Cardiac muscle cell (in vitro differentiated cells and primary cell): ENCODE measurements around the gene ACAP2. TPM values are rescaled to one million over a fixed set of nuclear protein-coding genes. Genes with fewer than 3 reads are reported as not detected.
"Not testable (repeated sequence)": the region's sequence is repeated elsewhere in the genome, so short reads cannot be mapped to it uniquely, and the experiment has no call there.

Experiments
- DNase-seq, 2 donors: peaks; one replicate each; pipeline versions ENCODE4 v3.0.0 to v3.0.0-alpha.2; 2010 to 2017; ENCODE audit warnings: low read depth in 1 of 2, low spot score in 1 of 2
- H3K27ac ChIP-seq: fragments of 200-600 bp; sonication (generic); 2 replicates; pipeline ENCODE4 v1.5.1; 2016
- H3K27me3 ChIP-seq: fragments of 200-600 bp; sonication (generic); 2 replicates; pipeline ENCODE4 v1.6.0; 2016; ENCODE audit warnings: control low read depth
- H3K36me3 ChIP-seq: fragments of 200-600 bp; sonication (generic); 2 replicates; pipeline ENCODE4 v1.5.1; 2016; ENCODE audit warnings: control low read depth
- H3K4me1 ChIP-seq: fragments of 200-600 bp; sonication (generic); 2 replicates; pipeline ENCODE4 v1.8.1; 2017; ENCODE audit warnings: low read depth, mild to moderate bottlenecking, mixed run types
- H3K4me3 ChIP-seq: fragments of 200-600 bp; sonication (generic); 2 replicates; pipeline ENCODE4 v1.5.1; 2016; ENCODE audit warnings: mild to moderate bottlenecking
- H3K9me3 ChIP-seq: fragments of 200-600 bp; sonication (generic); 2 replicates; pipeline ENCODE4 v1.5.1; 2017; ENCODE audit warnings: low read depth, mild to moderate bottlenecking, control low read depth
- polyA plus RNA-seq: library from polyadenylated mRNA; unstranded; fragments of >200 nt; fragmentation: Nextera tagmentation; extraction: Ambion mirVana; gene quantifications from 2 replicates; pipeline ENCODE4 v1.2.1, GENCODE V29; 2016
- total RNA-seq: library from RNA; depleted of rRNA; stranded (reverse); fragments of >200 nt; gene quantifications from 2 replicates; pipeline ENCODE4 v1.2.3, GENCODE V29; 2016
- TF ChIP-seq, protein P1 (sequence below): IDR thresholded peaks from 2 replicates; pipeline ENCODE4 v1.5.1; 2012; ENCODE audit warnings: low read depth, mild to moderate bottlenecking, low read length

Gene ACAP2
- total and polyA plus RNA-seq, 2 experiments from 2014 or later: 36.2 to 44.4 TPM

DNA sequence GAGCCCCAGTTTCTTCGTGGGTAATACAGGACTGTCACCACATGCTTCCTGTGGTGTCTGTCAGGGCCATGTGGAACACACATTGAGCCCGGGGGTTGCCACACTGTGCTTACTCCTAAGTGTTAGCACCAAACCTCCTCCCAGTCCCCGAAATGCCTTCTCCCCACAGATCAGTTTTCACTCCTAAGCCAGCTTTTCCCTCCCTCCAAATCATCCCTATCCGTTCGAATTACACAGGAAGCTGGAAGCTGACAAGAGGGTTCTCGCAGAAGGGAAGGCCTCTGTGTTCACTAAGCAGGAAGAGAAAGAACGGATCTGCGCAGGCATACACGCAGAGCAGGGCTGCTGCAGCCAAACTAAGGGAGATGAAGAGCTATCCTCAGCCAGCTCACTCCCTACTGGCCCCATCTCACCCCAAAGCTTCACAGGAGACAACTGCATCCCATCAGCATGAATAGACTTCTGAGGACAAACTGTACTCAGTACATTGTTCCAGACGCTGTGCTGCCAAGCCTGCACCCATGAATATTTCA is 204.2 kb downstream of the ACAP2 start:
- H3K27me3 ChIP-seq: no peaks in the 10 kb centered on the region
- H3K4me1 ChIP-seq: peaks cover under 1% of the 10 kb centered on the region
- H3K36me3 ChIP-seq: no peaks in the 10 kb centered on the region
- H3K9me3 ChIP-seq: no peaks in the 10 kb centered on the region
- H3K4me3 ChIP-seq: no peak overlapping the region
- DNase-seq: peak in 1 of 2 donors; percentile 60
- TF ChIP-seq, protein P1, sequence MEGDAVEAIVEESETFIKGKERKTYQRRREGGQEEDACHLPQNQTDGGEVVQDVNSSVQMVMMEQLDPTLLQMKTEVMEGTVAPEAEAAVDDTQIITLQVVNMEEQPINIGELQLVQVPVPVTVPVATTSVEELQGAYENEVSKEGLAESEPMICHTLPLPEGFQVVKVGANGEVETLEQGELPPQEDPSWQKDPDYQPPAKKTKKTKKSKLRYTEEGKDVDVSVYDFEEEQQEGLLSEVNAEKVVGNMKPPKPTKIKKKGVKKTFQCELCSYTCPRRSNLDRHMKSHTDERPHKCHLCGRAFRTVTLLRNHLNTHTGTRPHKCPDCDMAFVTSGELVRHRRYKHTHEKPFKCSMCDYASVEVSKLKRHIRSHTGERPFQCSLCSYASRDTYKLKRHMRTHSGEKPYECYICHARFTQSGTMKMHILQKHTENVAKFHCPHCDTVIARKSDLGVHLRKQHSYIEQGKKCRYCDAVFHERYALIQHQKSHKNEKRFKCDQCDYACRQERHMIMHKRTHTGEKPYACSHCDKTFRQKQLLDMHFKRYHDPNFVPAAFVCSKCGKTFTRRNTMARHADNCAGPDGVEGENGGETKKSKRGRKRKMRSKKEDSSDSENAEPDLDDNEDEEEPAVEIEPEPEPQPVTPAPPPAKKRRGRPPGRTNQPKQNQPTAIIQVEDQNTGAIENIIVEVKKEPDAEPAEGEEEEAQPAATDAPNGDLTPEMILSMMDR: no peak
- no peak overlapping the region for H3K27ac ChIP-seq

DNA sequence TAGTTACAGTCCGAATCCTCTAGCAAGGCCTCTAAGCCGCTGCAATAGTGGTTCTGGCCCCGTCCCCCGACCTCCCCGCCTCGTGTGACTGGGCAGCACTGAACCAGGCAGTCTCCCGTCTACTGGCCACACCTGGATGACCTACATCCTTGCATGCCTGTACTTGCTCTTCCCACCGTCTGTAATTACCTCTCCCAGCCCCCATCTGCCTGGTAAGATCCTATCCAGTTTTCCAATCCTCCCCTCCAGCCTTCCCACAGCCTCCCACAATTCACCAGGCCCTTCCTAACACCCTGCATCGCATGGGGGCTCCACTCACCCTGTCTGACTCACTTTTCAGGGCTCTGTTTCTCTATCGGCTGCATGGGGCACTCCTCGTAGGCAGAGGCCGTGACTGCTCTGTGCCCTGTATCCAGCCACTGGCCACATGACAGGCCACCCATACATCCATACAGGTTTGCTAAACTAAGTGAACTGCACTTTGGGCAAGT is 204.7 kb downstream of the ACAP2 start:
- DNase-seq: no peak
- Histone ChIP-seq H3K36me3 (no peaks in the 10 kb centered on the region), H3K27me3 (no peaks in the 10 kb centered on the region), H3K4me1 (no peaks in the 10 kb centered on the region), H3K4me3 (no peak overlapping the region), H3K9me3 (no peaks in the 10 kb centered on the region), H3K27ac (no peak overlapping the region)
- TF ChIP-seq, protein P1: no peak

DNA sequence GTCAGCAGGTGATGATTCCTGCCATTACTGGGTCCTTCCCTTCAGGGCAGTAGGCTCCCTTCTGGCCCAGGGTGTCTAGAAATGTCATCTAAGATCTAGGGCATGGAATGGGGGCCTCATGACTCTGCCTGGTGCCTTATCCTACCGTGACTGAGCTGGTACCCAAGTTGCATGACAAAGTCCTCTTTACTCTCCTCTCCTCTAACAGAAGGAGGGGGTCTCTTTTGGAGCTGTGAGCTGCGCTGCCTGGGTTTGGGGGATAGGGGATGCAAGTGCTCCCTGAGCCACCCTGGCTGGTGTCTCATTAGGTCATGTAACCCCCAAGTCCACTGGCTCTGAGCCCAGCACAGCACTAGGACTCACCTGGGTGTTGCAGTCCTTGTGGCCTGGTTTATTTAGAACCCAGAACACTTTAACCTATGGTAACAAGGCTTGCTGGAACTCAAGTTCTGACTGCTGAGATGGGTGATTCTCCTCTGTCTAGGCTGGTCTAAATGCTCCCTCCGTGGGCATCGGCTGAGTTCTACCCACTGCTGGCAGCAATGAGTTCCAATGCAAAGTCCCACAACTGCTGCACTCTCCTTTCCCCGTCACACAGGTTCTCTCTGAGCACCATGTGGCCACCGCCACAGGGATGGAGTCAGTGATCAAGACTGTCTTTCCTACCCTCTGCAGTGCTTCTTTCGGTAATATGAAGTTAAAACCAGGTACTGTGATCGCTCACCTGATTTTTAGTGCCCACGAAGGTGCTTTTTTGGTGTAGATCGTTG is 205.8 kb downstream of the ACAP2 start:
- DNase-seq: no peak
- H3K27ac ChIP-seq: no peak overlapping the region

DNA sequence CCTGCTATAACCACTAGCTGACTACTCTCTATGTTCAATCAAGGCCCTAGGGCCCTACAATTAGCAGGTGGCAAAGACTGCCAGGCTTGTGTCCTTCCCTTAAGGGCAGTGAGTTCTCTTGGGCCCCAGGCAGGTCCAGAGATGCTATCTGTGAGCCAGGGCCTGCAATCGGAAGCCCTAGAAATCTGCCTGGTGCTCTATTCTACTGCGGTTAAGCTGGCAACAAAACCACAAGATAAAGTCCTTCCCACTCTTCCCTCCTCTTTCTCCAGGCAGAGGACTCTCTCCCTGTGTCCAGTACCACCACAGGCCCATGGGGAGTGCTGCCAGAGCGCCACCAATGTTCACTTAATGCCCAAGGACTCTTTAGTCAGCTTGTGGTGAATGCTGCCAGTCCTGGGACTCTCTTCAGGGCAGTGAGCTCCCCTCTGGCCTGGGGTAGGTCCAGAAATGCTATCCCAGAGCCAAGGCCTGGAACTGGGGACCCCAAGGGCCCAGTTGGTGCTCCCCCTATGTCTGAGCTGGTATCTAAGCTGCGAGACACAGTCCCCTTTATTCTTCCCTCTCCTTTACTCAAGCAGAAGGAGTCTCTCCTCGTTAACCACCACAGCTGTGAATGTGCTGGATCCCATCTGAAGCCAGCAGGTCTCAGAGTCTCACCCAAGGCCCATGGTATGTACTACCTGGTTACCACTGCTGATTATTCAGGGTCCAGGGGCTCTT is 206.6 kb downstream of the ACAP2 start:
- Histone ChIP-seq H3K9me3 (no peaks in the 10 kb centered on the region), H3K36me3 (no peaks in the 10 kb centered on the region), H3K4me1 (no peaks in the 10 kb centered on the region), H3K27ac (no peak overlapping the region), H3K27me3 (no peaks in the 10 kb centered on the region), H3K4me3 (no peak overlapping the region)
- no peak for DNase-seq
- TF ChIP-seq, protein P1: no peak

More for the DNA sequence above, 205.8 kb downstream of the ACAP2 start:
- Histone ChIP-seq H3K4me1 (no peaks in the 10 kb centered on the region), H3K4me3 (no peak overlapping the region), H3K27me3 (no peaks in the 10 kb centered on the region), H3K9me3 (no peaks in the 10 kb centered on the region), H3K36me3 (no peaks in the 10 kb centered on the region)
- TF ChIP-seq, protein P1: no peak

DNA sequence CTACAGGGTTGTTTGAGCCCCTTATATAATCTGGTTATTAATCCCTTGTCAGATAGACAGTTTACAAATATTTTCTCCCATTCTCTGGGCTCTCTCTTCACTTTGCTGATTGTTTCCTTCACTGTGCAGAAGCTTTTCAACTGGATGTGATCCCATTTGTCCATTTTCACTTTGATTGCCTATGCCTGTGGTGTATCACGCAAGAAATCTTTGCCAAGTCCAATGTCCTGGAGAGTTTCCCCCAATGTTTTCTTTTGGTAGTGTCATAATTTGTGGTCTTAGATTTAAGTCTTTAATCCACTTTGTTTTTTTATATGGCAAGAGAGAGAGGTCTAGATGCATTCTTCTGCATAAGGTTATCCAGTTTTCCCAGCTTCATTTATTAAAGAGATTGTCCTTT is 212.6 kb downstream of the ACAP2 start:
- H3K9me3 ChIP-seq: no peaks in the 10 kb centered on the region
- no peaks in the 10 kb centered on the region for H3K36me3 ChIP-seq
- TF ChIP-seq, protein P1: no peak
- H3K27me3 ChIP-seq: no peaks in the 10 kb centered on the region
- no peak overlapping the region for H3K4me3 ChIP-seq
- DNase-seq: no peak
- H3K4me1 ChIP-seq: no peaks in the 10 kb centered on the region
- H3K27ac ChIP-seq: no peak overlapping the region

DNA sequence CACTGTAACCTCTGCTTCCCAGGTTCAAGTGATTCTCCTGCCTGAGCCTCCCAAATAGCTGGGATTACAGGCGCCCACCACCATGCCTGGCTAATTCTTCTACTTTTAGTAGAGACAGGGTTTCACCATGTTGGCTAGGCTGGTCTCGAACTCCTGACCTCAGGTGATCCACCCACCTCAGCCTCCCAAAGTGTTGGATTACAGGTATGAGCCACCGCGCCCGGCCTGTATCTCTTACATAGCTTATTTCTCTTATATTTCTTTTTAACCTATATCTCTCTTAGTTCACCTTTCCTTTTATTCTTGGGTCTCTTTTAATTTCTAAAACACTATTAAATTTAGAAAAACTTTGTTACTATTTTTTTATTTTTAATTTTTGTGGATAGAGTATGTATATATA is 213.9 kb downstream of the ACAP2 start:
- not testable (repeated sequence) for H3K27me3 ChIP-seq, DNase-seq, H3K4me3 ChIP-seq

More for the DNA sequence above, 213.9 kb downstream of the ACAP2 start:
- H3K36me3 ChIP-seq, H3K4me1 ChIP-seq, H3K9me3 ChIP-seq, H3K27ac ChIP-seq: not testable (repeated sequence)
